GM15510 (cell line): ENCODE measurements around the gene TRIM6.

Experiments used
- POLR2A ChIP-seq: IDR thresholded peaks from 3 replicates; pipeline ENCODE4 v1.6.1; 2011; ENCODE audit warnings: borderline replicate concordance; ENCODE audit not compliant: insufficient read length; ENCODE audit errors: extremely low read depth

Gene TRIM6

GRCh38 chr11:5596607-5597201 is at the start of gene TRIM6:
Gene TRIM6 (plus strand): TSS chr11:5596637. CDS start chr11:5596898, 261 bp downstream.
- peak; percentile 17 for TF ChIP-seq POLR2A

GRCh38 chr11:5547982-5548381 is 48.5 kb upstream of the TRIM6 start:
- TF ChIP-seq POLR2A: no peak

GRCh38 chr11:5548440-5548839 is 48.0 kb upstream of the TRIM6 start, which contains the start of gene OR52H1:
Gene OR52H1 (minus strand): TSS chr11:5548540. CDS start chr11:5545505, 3,035 bp downstream.
- TF ChIP-seq POLR2A: no peak

GRCh38 chr11:5550440-5551095 is 45.9 kb upstream of the TRIM6 start:
- no peak for TF ChIP-seq POLR2A

GRCh38 chr11:5553343-5553742 is 43.1 kb upstream of the TRIM6 start:
- TF ChIP-seq POLR2A: no peak

- TF ChIP-seq POLR2A: no peak
Measured at GRCh38 chr11:5556596-5557188, 39.7 kb upstream of the TRIM6 start.

GRCh38 chr11:5557751-5558150 is 38.7 kb upstream of the TRIM6 start:
- no peak for TF ChIP-seq POLR2A

GRCh38 chr11:5564259-5565019 is 32.0 kb upstream of the TRIM6 start:
- no peak for TF ChIP-seq POLR2A

- no peak for TF ChIP-seq POLR2A
Measured at GRCh38 chr11:5574654-5575053, 21.8 kb upstream of the TRIM6 start.

- TF ChIP-seq POLR2A: no peak
Measured at GRCh38 chr11:5575152-5575551, 21.3 kb upstream of the TRIM6 start.

- no peak for TF ChIP-seq POLR2A
Measured at GRCh38 chr11:5577101-5577500, 19.3 kb upstream of the TRIM6 start.

- TF ChIP-seq POLR2A: no peak
Measured at GRCh38 chr11:5580577-5580976, 15.9 kb upstream of the TRIM6 start, which contains the start of gene OR52B6. Gene OR52B6 (plus strand): TSS chr11:5580877. CDS start chr11:5580877, 0 bp downstream.

- no peak for TF ChIP-seq POLR2A
Measured at GRCh38 chr11:5581014-5581413, 15.4 kb upstream of the TRIM6 start.

GRCh38 chr11:5591613-5592012 is 4.8 kb upstream of the TRIM6 start:
- TF ChIP-seq POLR2A: no peak

- no peak for TF ChIP-seq POLR2A
Measured at GRCh38 chr11:5592615-5593014, 3.8 kb upstream of the TRIM6 start.
